ENCODE results near the gene PTCD1.

The PTCD1 gene

GRCh38 chr7:99438573-99439480, at the start of gene PTCD1, which contains the start of gene CPSF4:
Gene PTCD1 (minus strand): TSS chr7:99438798. CDS start chr7:99435242, 3,556 bp downstream.
Gene CPSF4 (plus strand): TSS chr7:99438943. CDS start chr7:99439083, 140 bp downstream.
- H3K9ac ChIP-seq (ENCODE audit: low read depth, low read length): peak within 1 kb of the TSS; percentile 94
- no peaks in the 10 kb centered on the region for H3K9me3 ChIP-seq (ENCODE audit: control insufficient read depth, insufficient read depth, low read length)
- H3K4me1 ChIP-seq (ENCODE audit: insufficient read depth, low read length): peaks cover 6% of the 10 kb centered on the region; the same call in 1 of the 2 replicates
- peaks cover 11% of the 10 kb centered on the region for H3K36me3 ChIP-seq (ENCODE audit: insufficient read depth, low read length)

DNA sequence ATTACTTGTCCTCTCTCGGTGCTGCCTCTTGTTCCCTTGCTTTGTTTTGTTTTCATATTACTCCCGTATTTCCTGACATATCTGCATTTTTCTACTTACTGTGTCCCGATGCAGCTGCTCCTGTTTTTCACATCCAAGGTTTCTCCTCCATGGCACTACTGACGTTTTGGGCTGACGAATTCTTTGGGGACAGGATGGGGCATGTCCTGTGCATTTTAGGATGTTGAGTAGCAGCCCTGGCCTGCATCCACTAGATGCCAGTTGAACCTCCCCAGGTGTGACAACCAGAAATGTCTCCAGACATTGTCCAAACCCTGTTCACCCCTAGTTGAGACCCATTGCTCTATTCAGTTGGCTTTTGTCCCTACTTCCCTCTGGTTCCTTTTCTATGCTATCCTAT, 46.5 kb upstream of the PTCD1 start:
- no peaks in the 10 kb centered on the region for H3K4me1 ChIP-seq (ENCODE audit: insufficient read depth, low read length)
- H3K9ac ChIP-seq (ENCODE audit: low read depth, low read length): no peak overlapping the region
- H3K36me3 ChIP-seq (ENCODE audit: insufficient read depth, low read length): peaks cover 5% of the 10 kb centered on the region; the same call in 1 of the 2 replicates
- no peaks in the 10 kb centered on the region for H3K9me3 ChIP-seq (ENCODE audit: control insufficient read depth, insufficient read depth, low read length)

GRCh38 chr7:99478464-99479440, 40.2 kb upstream of the PTCD1 start:
- Histone ChIP-seq H3K9me3 (ENCODE audit: control insufficient read depth, insufficient read depth, low read length) (no peaks in the 10 kb centered on the region), H3K36me3 (ENCODE audit: insufficient read depth, low read length) (peaks cover 11% of the 10 kb centered on the region; the same call in 1 of the 2 replicates), H3K9ac (ENCODE audit: low read depth, low read length) (no peak overlapping the region), H3K4me1 (ENCODE audit: insufficient read depth, low read length) (no peaks in the 10 kb centered on the region)

- Histone ChIP-seq H3K9me3 (ENCODE audit: control insufficient read depth, insufficient read depth, low read length) (no peaks in the 10 kb centered on the region), H3K9ac (ENCODE audit: low read depth, low read length) (no peak overlapping the region), H3K4me1 (ENCODE audit: insufficient read depth, low read length) (no peaks in the 10 kb centered on the region), H3K36me3 (ENCODE audit: insufficient read depth, low read length) (peaks cover 11% of the 10 kb centered on the region; the same call in 1 of the 2 replicates)
These were observed 37.5 kb upstream of the PTCD1 start for GRCh38 chr7:99476107-99476506.

DNA sequence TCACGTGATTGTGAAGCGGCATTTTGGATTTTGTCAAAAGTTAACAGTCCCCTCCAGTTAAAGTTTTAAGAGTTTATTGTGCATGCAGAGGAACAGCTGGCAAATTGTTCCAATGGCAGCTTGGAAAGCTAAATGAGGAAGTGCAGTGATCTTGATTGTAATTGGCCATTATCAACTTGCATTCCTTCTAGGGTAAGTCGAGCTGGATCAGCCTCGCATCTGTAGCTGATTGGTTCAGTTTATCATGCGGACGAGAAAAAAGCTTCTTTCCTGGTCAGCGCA, 34.7 kb upstream of the PTCD1 start:
- no peaks in the 10 kb centered on the region for H3K4me1 ChIP-seq (ENCODE audit: insufficient read depth, low read length)
- peak overlapping the region; percentile 87 for H3K9ac ChIP-seq (ENCODE audit: low read depth, low read length)
- no peaks in the 10 kb centered on the region for H3K9me3 ChIP-seq (ENCODE audit: control insufficient read depth, insufficient read depth, low read length)
- H3K36me3 ChIP-seq (ENCODE audit: insufficient read depth, low read length): 0 out of 2 replicates have a peak, but pooled peaks cover 2% of the 10 kb centered on the region

- H3K36me3 ChIP-seq (ENCODE audit: insufficient read depth, low read length): 0 out of 2 replicates have a peak, but pooled peaks cover 2% of the 10 kb centered on the region
- peak within 1 kb of the TSS; percentile 87 for H3K9ac ChIP-seq (ENCODE audit: low read depth, low read length)
- H3K4me1 ChIP-seq (ENCODE audit: insufficient read depth, low read length): no peaks in the 10 kb centered on the region
- no peaks in the 10 kb centered on the region for H3K9me3 ChIP-seq (ENCODE audit: control insufficient read depth, insufficient read depth, low read length)
These were observed 34.1 kb upstream of the PTCD1 start, which contains the start of gene ZNF789 for GRCh38 chr7:99472561-99473314. Gene ZNF789 (plus strand): TSS chr7:99472890. CDS start chr7:99476457, 3,567 bp downstream.

DNA sequence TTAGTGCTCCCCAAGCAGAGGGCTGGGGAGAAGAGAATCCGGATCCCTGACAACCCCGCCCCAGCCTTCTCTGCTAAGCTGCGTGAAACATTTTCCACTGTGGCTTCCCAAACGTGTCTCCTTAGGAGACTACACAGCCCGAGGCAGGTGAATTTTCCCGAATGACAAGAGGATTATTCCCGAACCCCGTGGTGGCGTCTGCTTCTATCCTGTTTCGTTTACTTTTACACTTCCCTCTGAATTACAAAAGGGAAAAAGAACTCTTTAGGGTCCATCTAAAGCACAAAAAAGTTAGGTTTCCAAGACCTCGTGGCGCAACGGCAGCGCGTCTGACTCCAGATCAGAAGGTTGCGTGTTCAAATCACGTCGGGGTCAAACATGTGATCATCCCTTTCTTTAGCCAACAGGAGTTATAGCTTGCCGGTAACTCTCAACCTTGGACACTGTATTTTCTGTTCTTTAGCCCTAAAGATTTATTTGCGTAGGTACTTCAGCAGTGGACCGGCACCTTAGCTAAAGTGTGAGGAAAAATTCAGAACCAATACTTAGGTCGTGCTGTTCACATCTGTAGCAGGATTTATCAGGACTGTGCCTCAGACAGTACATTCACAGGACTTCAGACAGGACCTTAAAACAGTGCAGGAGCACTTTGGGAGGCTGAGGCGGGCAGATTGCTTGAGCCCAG, 30.9 kb upstream of the PTCD1 start:
- no peaks in the 10 kb centered on the region for H3K4me1 ChIP-seq (ENCODE audit: insufficient read depth, low read length)
- no peaks in the 10 kb centered on the region for H3K36me3 ChIP-seq (ENCODE audit: insufficient read depth, low read length)
- no peaks in the 10 kb centered on the region for H3K9me3 ChIP-seq (ENCODE audit: control insufficient read depth, insufficient read depth, low read length)
- peak overlapping the region; percentile 46; the same call in 1 of the 2 replicates for H3K9ac ChIP-seq (ENCODE audit: low read depth, low read length)

DNA sequence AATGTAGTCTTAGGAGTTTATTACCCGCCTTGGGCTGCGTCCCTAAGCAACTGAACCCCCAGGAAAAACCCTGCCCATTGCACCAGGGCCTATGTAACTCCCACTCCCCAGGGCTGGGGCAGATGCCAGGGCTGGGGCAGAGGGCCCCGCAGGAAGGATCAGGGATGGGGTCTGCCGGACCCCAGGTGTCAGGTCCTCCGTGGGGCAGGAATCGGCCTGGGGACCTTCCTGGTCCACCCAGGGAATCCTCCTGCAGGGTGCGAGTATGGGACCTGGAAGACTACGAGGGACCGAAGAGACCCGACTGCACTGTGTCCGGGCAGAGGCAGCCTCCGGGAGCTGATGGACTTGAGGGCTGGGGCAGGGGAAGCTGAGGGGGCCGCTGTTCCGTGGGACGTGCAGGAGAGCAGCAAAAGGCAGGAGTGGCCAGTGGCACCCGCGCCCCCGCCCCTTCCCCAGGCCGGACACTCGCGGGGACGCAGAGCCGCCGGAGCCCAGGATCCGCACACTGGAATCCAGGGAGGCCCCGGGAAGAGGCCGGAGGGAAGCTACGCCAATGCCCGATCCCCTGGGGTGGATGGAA, 29.8 kb upstream of the PTCD1 start:
- Histone ChIP-seq H3K36me3 (ENCODE audit: insufficient read depth, low read length) (peaks cover 3% of the 10 kb centered on the region; the same call in 1 of the 2 replicates), H3K4me1 (ENCODE audit: insufficient read depth, low read length) (no peaks in the 10 kb centered on the region), H3K9ac (ENCODE audit: low read depth, low read length) (peak overlapping the region; percentile 35; the same call in 1 of the 2 replicates), H3K9me3 (ENCODE audit: control insufficient read depth, insufficient read depth, low read length) (no peaks in the 10 kb centered on the region)

DNA sequence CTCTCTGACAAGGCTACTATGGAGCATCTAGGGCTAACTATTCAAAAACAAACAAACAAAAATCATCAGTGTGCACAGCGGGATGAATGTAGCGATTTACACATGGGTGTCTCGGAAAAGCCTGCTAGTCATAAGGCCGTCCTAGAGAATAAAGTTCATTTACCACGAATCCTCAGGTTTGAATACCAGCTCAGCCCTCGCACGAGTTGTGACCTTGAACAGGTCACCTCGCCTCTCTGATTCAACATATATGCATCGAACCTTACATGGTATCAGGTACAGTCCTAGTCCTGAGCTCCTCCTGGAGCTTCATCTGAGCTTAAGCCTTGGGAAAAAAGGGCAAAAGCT, 26.8 kb upstream of the PTCD1 start:
- Histone ChIP-seq H3K4me1 (ENCODE audit: insufficient read depth, low read length) (no peaks in the 10 kb centered on the region), H3K9ac (ENCODE audit: low read depth, low read length) (peak overlapping the region; percentile 94), H3K9me3 (ENCODE audit: control insufficient read depth, insufficient read depth, low read length) (no peaks in the 10 kb centered on the region), H3K36me3 (ENCODE audit: insufficient read depth, low read length) (peaks cover 11% of the 10 kb centered on the region; the same call in 1 of the 2 replicates)

DNA sequence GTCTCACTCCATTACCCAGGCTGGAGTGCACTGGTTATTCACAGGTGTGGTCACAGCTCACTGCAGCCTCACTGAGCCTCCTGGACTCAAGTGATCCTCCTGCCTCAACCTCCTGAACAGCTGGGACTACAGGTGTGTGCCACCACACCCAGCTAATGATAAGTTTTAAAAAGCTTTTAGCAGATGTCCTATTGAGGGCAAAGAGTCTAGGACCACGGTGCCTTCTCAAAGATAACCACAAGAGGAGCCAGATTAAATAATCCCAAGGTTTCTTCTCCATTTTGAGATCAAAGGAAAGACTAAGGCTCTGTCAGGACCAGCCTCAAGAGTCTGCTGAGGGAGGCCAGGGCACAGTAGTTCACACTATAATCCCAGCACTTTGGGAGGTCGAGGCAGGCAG, 22.6 kb upstream of the PTCD1 start:
- H3K36me3 ChIP-seq (ENCODE audit: insufficient read depth, low read length): peaks cover 24% of the 10 kb centered on the region; the same call in 1 of the 2 replicates
- no peaks in the 10 kb centered on the region for H3K4me1 ChIP-seq (ENCODE audit: insufficient read depth, low read length)
- no peak overlapping the region for H3K9ac ChIP-seq (ENCODE audit: low read depth, low read length)
- no peaks in the 10 kb centered on the region for H3K9me3 ChIP-seq (ENCODE audit: control insufficient read depth, insufficient read depth, low read length)

DNA sequence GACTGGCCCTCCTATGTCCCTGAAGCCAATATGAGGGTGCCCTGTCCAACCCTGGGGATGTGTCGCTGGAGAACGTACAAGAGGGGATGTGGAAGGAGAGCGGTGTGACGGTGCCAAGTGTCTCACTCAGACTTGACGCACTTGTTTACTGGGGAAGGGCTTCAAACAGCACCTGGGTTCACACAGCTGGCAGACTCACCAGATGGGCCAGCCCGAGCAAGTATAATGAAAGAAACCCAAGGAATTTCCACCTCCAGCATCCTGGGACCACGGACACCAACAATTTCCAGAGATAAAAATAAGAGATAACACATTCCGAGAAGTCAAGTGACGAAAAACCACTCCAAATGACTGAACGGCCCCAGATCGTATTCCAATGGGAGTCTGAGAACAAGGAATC, 22.1 kb upstream of the PTCD1 start:
- no peaks in the 10 kb centered on the region for H3K4me1 ChIP-seq (ENCODE audit: insufficient read depth, low read length)
- no peak overlapping the region for H3K9ac ChIP-seq (ENCODE audit: low read depth, low read length)
- H3K36me3 ChIP-seq (ENCODE audit: insufficient read depth, low read length): peaks cover 24% of the 10 kb centered on the region; the same call in 1 of the 2 replicates
- no peaks in the 10 kb centered on the region for H3K9me3 ChIP-seq (ENCODE audit: control insufficient read depth, insufficient read depth, low read length)

DNA sequence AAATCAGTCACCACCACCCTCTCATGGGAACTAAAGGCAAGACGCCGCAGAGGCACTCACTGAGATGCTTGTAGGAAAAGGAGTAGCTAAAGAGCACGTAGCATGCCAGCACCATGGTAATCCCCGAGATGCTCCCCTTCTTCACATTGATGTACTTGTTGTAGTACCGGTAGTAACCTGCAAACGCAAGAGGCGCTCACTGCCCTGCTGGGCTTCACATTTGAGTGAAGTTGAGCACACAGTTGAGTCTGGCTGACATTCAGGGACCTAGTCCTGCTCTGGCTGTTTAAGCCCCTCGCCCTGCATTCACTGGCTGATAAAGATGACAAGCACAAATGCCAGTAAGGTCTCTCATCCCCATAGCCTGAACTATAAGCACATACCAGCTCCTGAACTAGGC, 20.5 kb upstream of the PTCD1 start:
- peaks cover 23% of the 10 kb centered on the region; the same call in 1 of the 2 replicates for H3K36me3 ChIP-seq (ENCODE audit: insufficient read depth, low read length)
- H3K9ac ChIP-seq (ENCODE audit: low read depth, low read length): no peak overlapping the region
- H3K4me1 ChIP-seq (ENCODE audit: insufficient read depth, low read length): no peaks in the 10 kb centered on the region
- no peaks in the 10 kb centered on the region for H3K9me3 ChIP-seq (ENCODE audit: control insufficient read depth, insufficient read depth, low read length)
